CD4-positive, alpha-beta T cell treated with Interleukin-6 at 100 ng/mL for 8 hours (primary cell): ENCODE results near the gene C9orf153.

Experiments
- DNase-seq: peaks from one replicate; pipeline ENCODE4 v3.0.0-alpha.2; 2020; ENCODE audit warnings: mixed read lengths, low spot score

The C9orf153 gene

DNA sequence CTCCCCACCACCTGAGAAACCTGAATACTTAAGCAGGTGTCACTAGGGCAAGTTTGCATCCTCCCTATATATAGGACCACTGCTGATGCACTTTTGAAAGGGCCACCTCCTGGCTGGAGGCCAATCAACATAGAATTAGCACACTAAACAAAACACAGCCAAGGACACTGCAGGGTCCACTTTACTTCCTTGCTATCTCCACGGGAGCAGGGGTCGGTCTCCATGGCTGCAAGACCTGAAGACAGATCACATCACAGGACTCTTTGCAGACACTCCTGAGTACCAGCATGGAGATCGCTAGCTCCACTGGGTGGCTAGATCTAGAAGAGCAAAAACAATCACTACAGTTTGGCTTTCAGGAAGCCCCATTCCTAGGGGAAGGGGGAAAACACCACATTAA, 72.3 kb downstream of the C9orf153 start:
- DNase-seq, result no peak

DNA sequence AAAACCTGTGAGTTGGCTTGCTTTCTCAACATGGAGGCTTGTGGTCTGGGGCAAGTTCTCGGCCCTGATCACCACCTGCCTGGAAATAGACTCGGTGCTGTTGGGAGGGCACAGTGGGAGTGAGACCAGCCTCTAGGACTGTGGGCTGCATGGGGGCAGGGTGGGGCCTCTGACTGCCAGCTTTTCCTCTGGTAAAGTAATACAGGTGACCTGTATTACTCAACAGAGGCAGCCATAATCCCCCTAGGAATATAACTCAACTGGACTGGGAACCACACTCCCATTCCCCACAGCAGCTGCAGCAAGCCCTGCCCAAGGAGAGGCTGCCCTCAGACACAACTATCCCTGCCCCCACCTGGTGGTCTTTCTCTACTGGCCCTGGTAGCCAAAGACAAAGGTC, 72.8 kb downstream of the C9orf153 start:
- DNase-seq, result no peak

DNA sequence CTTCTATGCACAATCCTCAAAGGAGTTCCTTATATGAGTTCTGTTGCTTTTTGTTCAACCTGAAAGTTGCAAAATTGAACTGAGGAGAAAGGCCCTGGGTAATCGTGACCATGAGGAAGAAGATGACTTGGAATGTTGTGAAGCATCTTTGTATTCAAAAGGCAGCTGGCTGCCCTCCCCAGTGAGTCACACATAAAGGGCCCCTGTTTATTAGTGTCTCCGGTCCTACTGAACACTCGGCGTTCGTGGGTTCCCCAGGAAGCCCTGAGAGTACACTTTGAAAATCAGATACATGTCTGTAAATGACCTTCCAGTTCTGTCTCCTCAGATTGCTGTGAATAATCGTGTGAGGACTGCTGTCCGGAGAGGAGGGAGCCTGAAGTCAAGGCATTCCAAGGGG, 73.6 kb downstream of the C9orf153 start:
- DNase-seq, result no peak

DNA sequence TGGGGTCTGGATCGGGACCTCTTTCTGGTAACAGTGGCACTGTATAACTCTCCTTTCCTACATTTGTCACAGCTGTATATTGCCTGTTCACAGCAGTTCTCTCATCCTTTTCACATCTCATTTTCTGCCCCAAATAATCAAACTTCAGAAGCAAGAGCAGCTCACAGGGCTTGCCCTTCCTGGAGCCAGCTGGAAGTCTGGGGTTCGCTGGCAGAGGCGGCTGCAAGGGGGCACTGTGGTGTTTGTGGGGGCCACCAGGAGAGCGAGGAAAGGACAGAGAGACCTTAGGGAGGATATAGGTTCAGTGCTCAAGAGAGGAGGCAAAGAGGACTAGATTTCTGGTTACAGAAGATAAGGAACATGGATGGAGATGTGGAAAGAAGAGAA, 75.3 kb downstream of the C9orf153 start:
- no peak for DNase-seq

GRCh38 chr9:86183229-86184137, 76.0 kb downstream of the C9orf153 start:
- DNase-seq, result no peak

DNA sequence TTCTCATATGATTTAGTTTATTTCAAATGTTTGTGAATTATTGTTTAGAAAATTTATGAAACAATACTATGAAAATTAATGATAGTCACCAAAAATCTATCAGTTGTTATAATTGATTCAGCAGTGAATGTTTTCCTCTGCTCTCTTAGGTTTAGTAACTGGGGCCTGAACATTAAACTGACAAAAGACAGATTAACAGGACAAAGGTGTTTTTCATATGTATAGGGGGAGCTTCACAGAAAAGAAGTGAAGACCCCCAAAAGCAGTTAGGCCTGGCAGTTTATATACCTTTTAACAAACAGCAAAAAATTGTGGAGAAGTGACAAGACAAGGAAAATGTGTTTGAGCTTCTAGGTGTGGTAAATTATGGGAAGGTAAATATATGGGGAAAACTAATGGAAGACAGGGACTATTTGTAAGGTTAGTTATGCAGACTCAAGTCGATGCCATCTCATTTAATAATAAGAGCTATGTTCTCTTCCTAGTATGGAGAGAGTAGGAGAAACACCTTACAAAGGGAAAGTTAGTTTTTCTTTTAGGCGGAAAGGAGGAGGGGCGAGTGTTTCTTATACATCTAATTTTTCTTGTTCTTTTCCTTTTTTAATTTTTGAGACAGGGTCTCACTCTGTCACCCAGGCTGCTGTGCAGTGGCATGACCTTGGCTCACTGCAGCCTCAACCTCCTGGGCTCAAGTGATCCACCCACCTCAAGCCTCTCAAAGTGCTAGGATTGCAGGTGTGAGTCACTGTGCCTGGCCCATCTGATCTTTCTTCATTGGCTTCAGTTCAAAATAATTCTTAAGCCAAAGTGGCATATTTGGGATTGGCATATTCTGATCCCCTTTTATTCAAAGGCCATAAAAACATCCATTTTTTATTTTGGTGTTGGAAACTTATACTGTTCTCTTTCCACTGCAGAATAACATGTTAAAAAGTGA, 77.8 kb downstream of the C9orf153 start:
- no peak for DNase-seq

DNA sequence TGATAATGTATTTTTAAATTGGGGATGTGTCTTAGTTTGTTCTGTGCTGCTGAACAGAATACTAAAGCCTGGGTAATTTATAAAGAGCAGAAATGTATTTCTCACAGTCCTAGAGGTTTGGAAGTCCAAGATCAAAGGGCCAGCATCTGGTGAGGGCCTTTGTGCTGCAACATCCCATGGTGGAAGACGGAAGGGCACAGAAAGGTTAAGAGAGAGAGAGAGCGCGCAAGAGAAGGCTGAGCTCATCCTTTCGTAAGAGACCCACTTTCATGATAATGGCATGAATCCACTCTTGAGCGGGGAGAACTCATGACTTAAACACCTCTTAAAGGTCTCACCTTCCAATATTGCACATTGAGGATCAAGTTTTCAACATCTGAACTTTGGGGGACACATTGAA, 81.0 kb downstream of the C9orf153 start:
- no peak for DNase-seq

- DNase-seq, result no peak
Observed at GRCh38 chr9:86177995-86178394, 81.5 kb downstream of the C9orf153 start.

DNA sequence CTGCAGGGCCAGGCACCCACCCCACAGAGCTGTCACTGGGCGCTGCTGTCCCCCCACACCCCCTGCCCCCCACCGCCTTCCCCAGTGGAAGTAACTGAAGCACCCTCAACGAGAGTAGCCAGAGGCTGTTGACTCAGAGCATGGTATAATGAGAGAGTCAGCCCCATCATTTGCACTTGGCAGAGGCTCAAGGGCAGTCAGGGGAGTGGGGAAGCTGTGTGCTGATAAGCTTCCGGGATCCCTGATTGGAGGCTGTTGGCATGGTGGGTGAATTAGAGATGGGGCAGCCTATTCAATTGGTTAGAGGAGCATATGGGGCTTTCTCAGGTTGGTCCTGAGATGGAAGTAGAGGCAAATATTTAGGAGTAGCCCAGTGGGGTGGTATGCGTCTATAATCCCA, 83.0 kb downstream of the C9orf153 start:
- DNase-seq, result no peak

DNA sequence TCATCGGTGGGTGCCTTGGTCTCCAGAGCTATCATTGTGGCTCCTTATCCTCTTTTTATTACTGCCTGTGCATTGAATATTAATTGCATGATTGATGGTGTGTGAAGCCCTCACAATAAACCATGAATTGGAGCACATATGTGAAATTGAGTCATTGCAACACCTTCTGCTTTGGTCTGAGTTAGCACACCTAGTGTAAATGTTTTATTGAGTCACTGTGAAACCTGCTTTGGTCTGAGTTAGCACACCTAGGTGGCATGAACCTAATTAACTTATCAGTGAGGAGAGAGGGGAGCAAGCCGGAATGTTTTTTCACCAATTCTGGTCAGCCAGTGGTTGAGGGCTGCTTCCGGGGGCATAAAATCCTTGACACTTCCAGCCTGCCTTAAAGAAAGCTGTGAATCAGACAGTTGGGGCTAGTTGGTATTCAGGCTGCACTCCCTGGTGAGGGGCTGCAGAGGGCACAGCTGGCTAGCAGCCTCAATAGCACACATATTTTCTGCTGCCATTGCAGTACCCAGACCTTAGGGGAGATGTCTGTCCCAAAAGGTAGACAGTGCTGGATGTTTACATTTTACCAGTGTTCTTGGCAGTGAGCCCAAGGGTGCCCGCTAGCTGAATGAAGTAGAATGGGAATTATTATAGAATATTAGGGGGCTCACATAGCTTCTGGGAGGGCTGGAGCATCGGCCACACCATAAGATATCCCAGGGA, 83.6 kb downstream of the C9orf153 start:
- DNase-seq, result no peak

GRCh38 chr9:86175223-86175622, 84.2 kb downstream of the C9orf153 start:
- DNase-seq, result no peak
